Right lobe of liver (tissue), 4 donors: ENCODE data around the gene TPGS1.

ENCODE experiments used
- POLR2A ChIP-seq: fragments of 450-650 bp; IDR thresholded peaks from one replicate; pipeline ENCODE4 v1.6.1; 2017; ENCODE audit warnings: antibody characterized with exemption, mild to moderate bottlenecking
- TF ChIP-seq, protein P1 (sequence below), 4 donors: fragments of 200-600 bp in 3 of 4; fragments of 450-650 bp in 1 of 4; IDR thresholded peaks; one replicate each; pipeline versions ENCODE4 v1.5.1 to v1.8.0; 2016 to 2022; ENCODE audit warnings: antibody characterized with exemption in 4 of 4, mild to moderate bottlenecking in 2 of 4
- donor health status: DM: no; HTN: no; CAD: no.
- donor health status: DM: no; HTN: no; CAD: no.
- donor health status: DM: no; HTN: yes; CAD: no.

DNA sequence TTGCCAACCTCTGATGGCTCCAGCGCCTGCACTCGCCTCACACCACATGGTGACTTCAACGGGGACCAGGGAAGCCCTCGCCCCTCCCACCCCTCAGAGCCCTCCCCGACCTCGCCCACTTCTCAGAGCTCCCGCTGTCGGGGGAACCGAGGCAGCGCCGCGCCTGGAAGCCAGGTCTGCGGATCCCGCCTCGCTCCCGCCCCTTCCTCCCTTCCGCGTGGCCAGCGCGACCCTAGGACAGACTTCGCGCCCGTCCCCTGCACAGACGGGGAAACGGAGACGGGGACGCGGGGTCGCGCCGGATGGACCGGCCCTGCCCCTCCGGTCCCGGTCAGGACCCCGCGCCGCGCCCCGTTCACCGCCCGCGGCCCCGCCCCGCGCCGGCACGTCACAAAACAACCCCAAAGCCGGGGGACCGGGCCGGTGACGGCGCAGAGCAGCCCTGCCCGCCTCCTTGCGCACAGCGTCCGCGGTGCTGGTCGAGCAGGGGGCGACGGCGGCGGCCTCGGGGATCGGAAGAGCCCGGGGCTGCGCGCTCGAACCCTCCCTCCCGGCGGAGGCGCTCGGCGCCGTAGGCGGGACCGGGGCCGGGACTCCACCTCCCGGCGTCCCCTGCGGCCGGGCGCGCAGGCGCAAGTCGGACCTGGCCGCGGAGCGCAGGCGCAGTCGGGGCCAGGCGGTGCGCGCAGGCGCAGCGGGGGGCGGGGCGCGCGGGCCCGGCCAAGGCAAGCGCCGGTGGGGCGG, 23.9 kb downstream of the TPGS1 start:
- TF ChIP-seq, protein P1, sequence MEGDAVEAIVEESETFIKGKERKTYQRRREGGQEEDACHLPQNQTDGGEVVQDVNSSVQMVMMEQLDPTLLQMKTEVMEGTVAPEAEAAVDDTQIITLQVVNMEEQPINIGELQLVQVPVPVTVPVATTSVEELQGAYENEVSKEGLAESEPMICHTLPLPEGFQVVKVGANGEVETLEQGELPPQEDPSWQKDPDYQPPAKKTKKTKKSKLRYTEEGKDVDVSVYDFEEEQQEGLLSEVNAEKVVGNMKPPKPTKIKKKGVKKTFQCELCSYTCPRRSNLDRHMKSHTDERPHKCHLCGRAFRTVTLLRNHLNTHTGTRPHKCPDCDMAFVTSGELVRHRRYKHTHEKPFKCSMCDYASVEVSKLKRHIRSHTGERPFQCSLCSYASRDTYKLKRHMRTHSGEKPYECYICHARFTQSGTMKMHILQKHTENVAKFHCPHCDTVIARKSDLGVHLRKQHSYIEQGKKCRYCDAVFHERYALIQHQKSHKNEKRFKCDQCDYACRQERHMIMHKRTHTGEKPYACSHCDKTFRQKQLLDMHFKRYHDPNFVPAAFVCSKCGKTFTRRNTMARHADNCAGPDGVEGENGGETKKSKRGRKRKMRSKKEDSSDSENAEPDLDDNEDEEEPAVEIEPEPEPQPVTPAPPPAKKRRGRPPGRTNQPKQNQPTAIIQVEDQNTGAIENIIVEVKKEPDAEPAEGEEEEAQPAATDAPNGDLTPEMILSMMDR (IDR thresholded peaks at IDR 0.05): peak in 1 of 4 donors; percentile 6
- no peak for TF ChIP-seq POLR2A
